Neural cell (in vitro differentiated cells): ENCODE measurements around the gene MARCHF11. TPM values are rescaled to one million over a fixed set of nuclear protein-coding genes. Genes with fewer than 3 reads are reported as not detected.

Source experiments
- H2AFZ ChIP-seq: fragments of 200-600, 300-800 bp; sonication (generic), shearing (Covaris generic); 2 replicates; pipeline ENCODE4 v1.6.0; 2014; ENCODE audit warnings: low read depth, mild to moderate bottlenecking, antibody characterized with exemption, low read length, moderate library complexity
- H3F3A ChIP-seq: fragments of 200-600 bp; shearing (Covaris generic); 2 replicates; pipeline ENCODE4 v1.6.1; 2016; ENCODE audit warnings: mild to moderate bottlenecking, moderate library complexity, mixed read lengths, antibody characterized with exemption, low read length; ENCODE audit not compliant: insufficient read depth, poor library complexity, severe bottlenecking
- H3K27ac ChIP-seq: fragments of 200-600, 300-800 bp; sonication (generic), shearing (Covaris generic); 2 replicates; pipeline ENCODE4 v1.5.1; 2014; ENCODE audit warnings: mild to moderate bottlenecking, low read length, moderate library complexity
- H3K27me3 ChIP-seq: fragments of 300-800, 200-600 bp; sonication (generic), shearing (Covaris generic); 2 replicates; pipeline ENCODE4 v1.6.0; 2014; ENCODE audit warnings: mild to moderate bottlenecking, low read depth, low read length, moderate library complexity; ENCODE audit not compliant: insufficient read depth
- H3K36me3 ChIP-seq: fragments of 300-800, 200-600 bp; sonication (generic), shearing (Covaris generic); 2 replicates; pipeline ENCODE4 v1.5.1; 2014; ENCODE audit warnings: mild to moderate bottlenecking, antibody characterized with exemption, low read length, moderate library complexity; ENCODE audit not compliant: insufficient read depth
- H3K4me2 ChIP-seq: fragments of 300-800, 200-600 bp; sonication (generic), shearing (Covaris generic); 2 replicates; pipeline ENCODE4 v1.6.0; 2014; ENCODE audit warnings: mild to moderate bottlenecking, low read length
- H3K4me3 ChIP-seq: fragments of 300-800, 200-600 bp; sonication (generic), shearing (Covaris generic); 2 replicates; pipeline ENCODE4 v1.5.1; 2014; ENCODE audit warnings: mild to moderate bottlenecking, low read length, moderate library complexity
- H3K79me2 ChIP-seq: fragments of 200-600 bp; shearing (Covaris generic); replicated peaks from 2 replicates; pipeline ENCODE4 v1.6.0; 2014; ENCODE audit warnings: mild to moderate bottlenecking, low read length, moderate library complexity; ENCODE audit not compliant: insufficient read depth
- H3K9ac ChIP-seq: fragments of 300-800, 200-600 bp; sonication (generic), shearing (Covaris generic); 2 replicates; pipeline ENCODE4 v1.6.1; 2016; ENCODE audit warnings: mild to moderate bottlenecking, low read length, mixed read lengths
- H3K9me2 ChIP-seq: fragments of 200-600 bp; shearing (Covaris generic); 2 replicates; pipeline ENCODE4 v1.6.1; 2016; ENCODE audit warnings: mild to moderate bottlenecking, low read length, mixed read lengths; ENCODE audit not compliant: insufficient read depth
- H3K9me3 ChIP-seq: fragments of 200-600, 300-800 bp; sonication (generic), shearing (Covaris generic); 2 replicates; pipeline ENCODE4 v1.6.1; 2016; ENCODE audit warnings: mild to moderate bottlenecking, mixed run types, low read length, moderate library complexity, mixed read lengths
- H4K20me1 ChIP-seq: fragments of 200-600 bp; shearing (Covaris generic); 2 replicates; pipeline ENCODE4 v1.6.1; 2016; ENCODE audit warnings: mild to moderate bottlenecking, mixed run types; ENCODE audit not compliant: insufficient read depth
- EP300 ChIP-seq: fragments of 450-650 bp; conservative IDR thresholded peaks from 2 replicates; pipeline ENCODE4 v1.6.1; 2014; ENCODE audit warnings: antibody characterized with exemption, mild to moderate bottlenecking, moderate library complexity; ENCODE audit not compliant: poor library complexity, severe bottlenecking
- EZH2 ChIP-seq: fragments of 200-600, 300-800 bp; shearing (Covaris generic), sonication (generic); IDR thresholded peaks from 2 replicates; pipeline ENCODE4 v1.6.1; 2014; ENCODE audit warnings: antibody characterized with exemption, low read length, borderline replicate concordance, mild to moderate bottlenecking; ENCODE audit not compliant: insufficient read depth, poor library complexity, severe bottlenecking
- MXI1 ChIP-seq: fragments of 450-650 bp; conservative IDR thresholded peaks from 2 replicates; pipeline ENCODE4 v1.6.1; 2014; ENCODE audit warnings: antibody characterized with exemption, mild to moderate bottlenecking; ENCODE audit not compliant: poor library complexity, severe bottlenecking
- POLR2AphosphoS5 ChIP-seq: IDR thresholded peaks from 2 replicates; pipeline ENCODE4 v1.6.1; 2012
- RAD21 ChIP-seq: fragments of 450-650 bp; conservative IDR thresholded peaks from 2 replicates; pipeline ENCODE4 v1.6.1; 2014; ENCODE audit warnings: antibody characterized with exemption, mild to moderate bottlenecking, moderate library complexity
- SMC3 ChIP-seq: fragments of 450-650 bp; conservative IDR thresholded peaks from 2 replicates; pipeline ENCODE4 v1.6.1; 2014; ENCODE audit warnings: antibody characterized with exemption, mild to moderate bottlenecking, moderate library complexity; ENCODE audit not compliant: poor library complexity
- TAF1 ChIP-seq: IDR thresholded peaks from 2 replicates; pipeline ENCODE4 v1.6.1; 2012; ENCODE audit warnings: low read depth
- polyA plus RNA-seq: library from polyadenylated mRNA; depleted of rRNA; stranded (reverse); fragments of >200 nt; gene quantifications from 2 replicates; pipeline ENCODE4 v1.2.3, GENCODE V29; 2014
- TF ChIP-seq, protein P1 (sequence below): fragments of 450-650 bp; IDR thresholded peaks from 2 replicates; pipeline ENCODE4 v1.5.1; 2014; ENCODE audit warnings: antibody characterized with exemption, mild to moderate bottlenecking, moderate library complexity; ENCODE audit not compliant: poor library complexity, severe bottlenecking
- TF ChIP-seq, protein P2 (sequence below): IDR thresholded peaks from 2 replicates; pipeline ENCODE4 v1.6.1; 2012; ENCODE audit warnings: borderline replicate concordance

The MARCHF11 gene
- polyA plus RNA-seq, 1 donor from 2014 or later = 6.1 TPM

DNA sequence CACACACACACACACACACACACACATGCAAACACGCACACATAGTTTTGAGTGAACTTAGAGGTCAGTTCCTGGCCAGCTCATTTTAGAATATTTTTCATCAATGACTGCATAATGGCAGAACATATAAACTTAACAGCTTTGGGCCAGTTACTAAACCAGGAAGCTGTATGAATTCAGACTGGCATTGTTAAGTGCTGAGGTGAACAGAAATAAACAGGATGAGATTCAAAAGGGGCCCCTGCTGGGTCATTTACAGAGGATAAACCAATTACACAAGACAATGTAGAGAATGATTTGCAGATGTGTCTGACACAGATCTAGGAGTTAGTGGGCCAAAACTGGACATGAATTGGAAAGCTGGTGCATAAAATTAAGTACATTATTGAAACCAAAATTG lies 44.6 kb downstream of the MARCHF11 start:
- Histone ChIP-seq H3F3A (no peaks in the 10 kb centered on the region), H3K36me3 (no peaks in the 10 kb centered on the region), H4K20me1 (no peaks in the 10 kb centered on the region), H3K4me3 (no peak overlapping the region), H3K27ac (no peak overlapping the region), H2AFZ (no peak overlapping the region), H3K79me2 (no peaks in the 10 kb centered on the region), H3K9me3 (peaks cover 5% of the 10 kb centered on the region), H3K27me3 (no peaks in the 10 kb centered on the region), H3K9me2 (no peaks in the 10 kb centered on the region), H3K9ac (no peak overlapping the region), H3K4me2 (no peak overlapping the region)
- no peak for TF ChIP-seq RAD21
- no peak for TF ChIP-seq MXI1
- no peak for TF ChIP-seq EZH2
- no peak for TF ChIP-seq TAF1
- TF ChIP-seq, protein P1, sequence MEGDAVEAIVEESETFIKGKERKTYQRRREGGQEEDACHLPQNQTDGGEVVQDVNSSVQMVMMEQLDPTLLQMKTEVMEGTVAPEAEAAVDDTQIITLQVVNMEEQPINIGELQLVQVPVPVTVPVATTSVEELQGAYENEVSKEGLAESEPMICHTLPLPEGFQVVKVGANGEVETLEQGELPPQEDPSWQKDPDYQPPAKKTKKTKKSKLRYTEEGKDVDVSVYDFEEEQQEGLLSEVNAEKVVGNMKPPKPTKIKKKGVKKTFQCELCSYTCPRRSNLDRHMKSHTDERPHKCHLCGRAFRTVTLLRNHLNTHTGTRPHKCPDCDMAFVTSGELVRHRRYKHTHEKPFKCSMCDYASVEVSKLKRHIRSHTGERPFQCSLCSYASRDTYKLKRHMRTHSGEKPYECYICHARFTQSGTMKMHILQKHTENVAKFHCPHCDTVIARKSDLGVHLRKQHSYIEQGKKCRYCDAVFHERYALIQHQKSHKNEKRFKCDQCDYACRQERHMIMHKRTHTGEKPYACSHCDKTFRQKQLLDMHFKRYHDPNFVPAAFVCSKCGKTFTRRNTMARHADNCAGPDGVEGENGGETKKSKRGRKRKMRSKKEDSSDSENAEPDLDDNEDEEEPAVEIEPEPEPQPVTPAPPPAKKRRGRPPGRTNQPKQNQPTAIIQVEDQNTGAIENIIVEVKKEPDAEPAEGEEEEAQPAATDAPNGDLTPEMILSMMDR = no peak
- TF ChIP-seq, protein P2, sequence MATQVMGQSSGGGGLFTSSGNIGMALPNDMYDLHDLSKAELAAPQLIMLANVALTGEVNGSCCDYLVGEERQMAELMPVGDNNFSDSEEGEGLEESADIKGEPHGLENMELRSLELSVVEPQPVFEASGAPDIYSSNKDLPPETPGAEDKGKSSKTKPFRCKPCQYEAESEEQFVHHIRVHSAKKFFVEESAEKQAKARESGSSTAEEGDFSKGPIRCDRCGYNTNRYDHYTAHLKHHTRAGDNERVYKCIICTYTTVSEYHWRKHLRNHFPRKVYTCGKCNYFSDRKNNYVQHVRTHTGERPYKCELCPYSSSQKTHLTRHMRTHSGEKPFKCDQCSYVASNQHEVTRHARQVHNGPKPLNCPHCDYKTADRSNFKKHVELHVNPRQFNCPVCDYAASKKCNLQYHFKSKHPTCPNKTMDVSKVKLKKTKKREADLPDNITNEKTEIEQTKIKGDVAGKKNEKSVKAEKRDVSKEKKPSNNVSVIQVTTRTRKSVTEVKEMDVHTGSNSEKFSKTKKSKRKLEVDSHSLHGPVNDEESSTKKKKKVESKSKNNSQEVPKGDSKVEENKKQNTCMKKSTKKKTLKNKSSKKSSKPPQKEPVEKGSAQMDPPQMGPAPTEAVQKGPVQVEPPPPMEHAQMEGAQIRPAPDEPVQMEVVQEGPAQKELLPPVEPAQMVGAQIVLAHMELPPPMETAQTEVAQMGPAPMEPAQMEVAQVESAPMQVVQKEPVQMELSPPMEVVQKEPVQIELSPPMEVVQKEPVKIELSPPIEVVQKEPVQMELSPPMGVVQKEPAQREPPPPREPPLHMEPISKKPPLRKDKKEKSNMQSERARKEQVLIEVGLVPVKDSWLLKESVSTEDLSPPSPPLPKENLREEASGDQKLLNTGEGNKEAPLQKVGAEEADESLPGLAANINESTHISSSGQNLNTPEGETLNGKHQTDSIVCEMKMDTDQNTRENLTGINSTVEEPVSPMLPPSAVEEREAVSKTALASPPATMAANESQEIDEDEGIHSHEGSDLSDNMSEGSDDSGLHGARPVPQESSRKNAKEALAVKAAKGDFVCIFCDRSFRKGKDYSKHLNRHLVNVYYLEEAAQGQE = no peak
- TF ChIP-seq SMC3 = no peak
- TF ChIP-seq EP300 = no peak
- TF ChIP-seq POLR2AphosphoS5 = no peak

DNA sequence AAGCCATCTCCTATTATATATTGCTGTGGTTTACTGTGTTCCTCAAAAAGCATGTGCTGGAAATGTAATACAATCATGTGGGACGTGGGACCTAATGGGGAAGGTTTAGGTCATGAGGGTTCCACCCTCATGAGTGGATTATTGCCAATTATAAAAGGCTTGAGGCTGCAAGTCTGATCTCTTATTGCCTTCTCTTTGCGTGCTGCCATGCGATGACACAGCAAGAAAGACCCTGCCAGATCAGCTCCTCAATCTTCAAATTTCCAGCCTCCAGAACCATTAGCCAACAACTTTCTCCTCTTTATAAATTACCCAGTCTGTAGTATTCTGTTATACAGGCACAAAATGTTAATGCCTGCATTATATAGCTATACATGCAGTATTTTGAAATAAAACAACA lies 45.4 kb downstream of the MARCHF11 start:
- Histone ChIP-seq H3K9me2 (no peaks in the 10 kb centered on the region), H3K79me2 (no peaks in the 10 kb centered on the region), H3K9ac (no peak overlapping the region), H3K27me3 (no peaks in the 10 kb centered on the region), H3F3A (no peaks in the 10 kb centered on the region), H4K20me1 (no peaks in the 10 kb centered on the region), H3K9me3 (peaks cover 5% of the 10 kb centered on the region), H2AFZ (no peak overlapping the region), H3K4me2 (no peak overlapping the region), H3K27ac (no peak overlapping the region), H3K36me3 (no peaks in the 10 kb centered on the region), H3K4me3 (no peak overlapping the region)
- TF ChIP-seq POLR2AphosphoS5 (no peak), RAD21 (no peak), EP300 (no peak), MXI1 (no peak)

DNA sequence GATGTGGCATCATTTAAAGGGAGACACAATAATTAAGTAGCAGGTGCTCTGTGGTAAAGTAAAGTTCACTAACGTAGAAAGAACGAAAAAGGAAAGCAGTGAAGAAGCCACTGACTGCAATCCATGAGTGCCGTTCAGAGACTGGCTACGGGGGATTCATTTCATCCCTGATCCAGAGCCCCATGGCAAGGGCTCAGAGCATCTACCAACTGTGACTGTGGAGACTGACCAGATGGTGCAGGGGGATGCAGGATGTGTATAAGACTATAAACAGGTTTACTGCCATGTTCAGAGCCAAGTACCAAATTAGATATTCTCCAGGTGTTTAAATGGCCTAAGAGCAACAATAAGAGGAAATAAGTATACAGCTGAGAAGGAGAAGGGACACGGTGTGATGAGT lies 47.7 kb downstream of the MARCHF11 start:
- H3K4me3 ChIP-seq = no peak overlapping the region
- H3K4me2 ChIP-seq = no peak overlapping the region

More for the DNA sequence above, 47.7 kb downstream of the MARCHF11 start:
- H4K20me1 ChIP-seq = no peaks in the 10 kb centered on the region
- H3K9me3 ChIP-seq = no peaks in the 10 kb centered on the region
- H3K9ac ChIP-seq = no peak overlapping the region
- H3K9me2 ChIP-seq = no peaks in the 10 kb centered on the region
- H3K36me3 ChIP-seq = no peaks in the 10 kb centered on the region
- H2AFZ ChIP-seq = no peak overlapping the region
- no peak for TF ChIP-seq EP300
- no peak for TF ChIP-seq EZH2
- TF ChIP-seq, protein P2 = no peak
- no peak for TF ChIP-seq TAF1
- TF ChIP-seq MXI1 = no peak
- no peak for TF ChIP-seq RAD21
- TF ChIP-seq, protein P1 = no peak
- H3K27ac ChIP-seq = no peak overlapping the region
- H3K79me2 ChIP-seq = no peaks in the 10 kb centered on the region
- H3K27me3 ChIP-seq = no peaks in the 10 kb centered on the region
- H3F3A ChIP-seq = no peaks in the 10 kb centered on the region
